Epithelial cell of proximal tubule (primary cell): ENCODE data around the gene SLC35B4. TPM values are rescaled to one million over a fixed set of nuclear protein-coding genes. Genes with fewer than 3 reads are reported as not detected.
"Not testable (repeated sequence)": the region's sequence is repeated elsewhere in the genome, so short reads cannot be mapped to it uniquely, and the experiment has no call there.

Experiments
- DNase-seq: peaks from one replicate; pipeline ENCODE4 v3.0.0-alpha.2; 2011; ENCODE audit warnings: low read depth
- H3K4me3 ChIP-seq: 2 replicates; pipeline ENCODE4 v1.5.1; 2011; ENCODE audit warnings: low read depth, mild to moderate bottlenecking, low read length
- CTCF ChIP-seq: conservative IDR thresholded peaks from 2 replicates; pipeline ENCODE4 v1.5.1; 2012; ENCODE audit warnings: low read depth, mild to moderate bottlenecking, low read length
- total RNA-seq: library from RNA; depleted of rRNA; stranded (reverse); fragments of >200 nt; gene quantifications from 2 replicates; pipeline ENCODE4 v1.2.3, GENCODE V29; 2015

The SLC35B4 gene
- total RNA-seq, 1 donor from 2014 or later: 9.2 TPM

GRCh38 chr7:134308548-134308947, 8.2 kb downstream of the SLC35B4 start:
- no peak overlapping the region for H3K4me3 ChIP-seq
- DNase-seq: no peak
- TF ChIP-seq CTCF: no peak

- no peak overlapping the region for H3K4me3 ChIP-seq
- TF ChIP-seq CTCF: no peak
- no peak for DNase-seq
Observed at GRCh38 chr7:134307320-134307719, 9.4 kb downstream of the SLC35B4 start.

- H3K4me3 ChIP-seq: no peak overlapping the region
- DNase-seq: no peak
- no peak for TF ChIP-seq CTCF
Observed at GRCh38 chr7:134302120-134302519, 14.6 kb downstream of the SLC35B4 start.

GRCh38 chr7:134301592-134301991, 15.1 kb downstream of the SLC35B4 start:
- DNase-seq: no peak
- no peak overlapping the region for H3K4me3 ChIP-seq
- TF ChIP-seq CTCF: no peak

- no peak for TF ChIP-seq CTCF
- no peak for DNase-seq
- H3K4me3 ChIP-seq: no peak overlapping the region
Observed at GRCh38 chr7:134300988-134301387, 15.7 kb downstream of the SLC35B4 start.

- no peak for DNase-seq
- no peak for TF ChIP-seq CTCF
- H3K4me3 ChIP-seq: no peak overlapping the region
Observed at GRCh38 chr7:134298902-134299683, 17.6 kb downstream of the SLC35B4 start.

- DNase-seq: no peak
- H3K4me3 ChIP-seq: no peak overlapping the region
- TF ChIP-seq CTCF: no peak
Observed at GRCh38 chr7:134297489-134297888, 19.2 kb downstream of the SLC35B4 start.

GRCh38 chr7:134295982-134296381, 20.7 kb downstream of the SLC35B4 start:
- not testable (repeated sequence) for DNase-seq, H3K4me3 ChIP-seq
